Dermis microvascular lymphatic vessel endothelial cell (primary cell): ENCODE data around the gene MRPS27. TPM values are rescaled to one million over a fixed set of nuclear protein-coding genes. Genes with fewer than 3 reads are reported as not detected.

Source experiments
- DNase-seq, 2 donors: peaks; one replicate each; pipeline versions ENCODE4 v3.0.0 to v3.0.0-alpha.2; 2010; ENCODE audit warnings: low read depth in 2 of 2
- total RNA-seq: library from RNA; depleted of rRNA; stranded (reverse); fragments of >200 nt; gene quantifications from 2 replicates; pipeline ENCODE4 v1.2.1, GENCODE V29; 2014

Gene MRPS27
- total RNA-seq, 1 donor from 2014 or later: 82.3 TPM

GRCh38 chr5:72234265-72234700 is 85.8 kb downstream of the MRPS27 start:
- peak in 1 of 2 donors; percentile 92 for DNase-seq

GRCh38 chr5:72233835-72234234 is 86.2 kb downstream of the MRPS27 start:
- DNase-seq: no peak

GRCh38 chr5:72232838-72233237 is 87.2 kb downstream of the MRPS27 start:
- DNase-seq: no peak

GRCh38 chr5:72231991-72232703 is 87.9 kb downstream of the MRPS27 start:
- DNase-seq: no peak

- DNase-seq: no peak
Measured at GRCh38 chr5:72228960-72229359, 91.1 kb downstream of the MRPS27 start.

GRCh38 chr5:72226950-72227349 is 93.1 kb downstream of the MRPS27 start:
- DNase-seq: no peak

GRCh38 chr5:72225741-72226140 is 94.3 kb downstream of the MRPS27 start:
- no peak for DNase-seq

GRCh38 chr5:72224946-72225463 is 95.0 kb downstream of the MRPS27 start:
- DNase-seq: no peak

GRCh38 chr5:72223371-72223770 is 96.7 kb downstream of the MRPS27 start:
- no peak for DNase-seq

- DNase-seq: no peak
Measured at GRCh38 chr5:72222521-72222920, 97.5 kb downstream of the MRPS27 start.

GRCh38 chr5:72221541-72221940 is 98.5 kb downstream of the MRPS27 start:
- DNase-seq: no peak

GRCh38 chr5:72221099-72221498 is 98.9 kb downstream of the MRPS27 start:
- DNase-seq: no peak

GRCh38 chr5:72216756-72217155 is 103.3 kb downstream of the MRPS27 start:
- no peak for DNase-seq

GRCh38 chr5:72214168-72214567 is 105.9 kb downstream of the MRPS27 start:
- DNase-seq: no peak

- no peak for DNase-seq
Measured at GRCh38 chr5:72213482-72213881, 106.6 kb downstream of the MRPS27 start.

GRCh38 chr5:72212171-72212570 is 107.9 kb downstream of the MRPS27 start:
- DNase-seq: no peak

GRCh38 chr5:72210888-72211678 is 109.0 kb downstream of the MRPS27 start:
- peak; percentile 52 to 94 for DNase-seq

- DNase-seq: peak in 1 of 2 donors; percentile 84
Measured at GRCh38 chr5:72209147-72210115, 110.6 kb downstream of the MRPS27 start.

- DNase-seq: no peak
Measured at GRCh38 chr5:72208324-72208926, 111.6 kb downstream of the MRPS27 start.

- DNase-seq: no peak
Measured at GRCh38 chr5:72206994-72207393, 113.0 kb downstream of the MRPS27 start.

- DNase-seq: no peak
Measured at GRCh38 chr5:72206160-72206559, 113.9 kb downstream of the MRPS27 start.
